Activated T-cell treated with anti-CD3 and anti-CD28 coated beads, Interleukin-2, amount 50 U/mL, for 72 hours (primary cell): ENCODE measurements around the gene NAPSA. TPM values are rescaled to one million over a fixed set of nuclear protein-coding genes. Genes with fewer than 3 reads are reported as not detected.

Experiments
- ATAC-seq, 2 donors: fragments of 150-1000 bp; cut with Tn5 transposase; replicated peaks in 1 of 2; 2 replicates each; pipeline ENCODE4 v1.10.0; 2021; ENCODE audit warnings: moderate library complexity in 2 of 2, mild to moderate bottlenecking in 1 of 2
- DNase-seq, 2 donors: peaks; one replicate each; pipeline ENCODE4 v3.0.0; 2021 to 2022; ENCODE audit warnings: mixed read lengths in 1 of 2
- H3K27ac Mint-ChIP-seq: one replicate; pipeline ENCODE4 v1.8.0; 2022; ENCODE audit warnings: mild to moderate bottlenecking, moderate library complexity, mixed read lengths
- H3K27me3 Mint-ChIP-seq: one replicate; pipeline ENCODE4 v1.8.0; 2022; ENCODE audit warnings: low read depth, mixed read lengths
- H3K36me3 Mint-ChIP-seq, 2 donors: one replicate each; pipeline ENCODE4 v1.8.0; 2022; ENCODE audit warnings: mixed read lengths in 2 of 2, mild to moderate bottlenecking in 1 of 2; ENCODE audit not compliant: insufficient read depth in 2 of 2
- H3K4me1 Mint-ChIP-seq: one replicate; pipeline ENCODE4 v1.8.0; 2022; ENCODE audit warnings: low read depth, mixed read lengths
- H3K4me3 Mint-ChIP-seq, 2 donors: one replicate each; pipeline ENCODE4 v1.8.0; 2022; ENCODE audit warnings: mild to moderate bottlenecking in 2 of 2, mixed read lengths in 2 of 2, moderate library complexity in 2 of 2
- H3K9me3 Mint-ChIP-seq, 2 donors: one replicate each; pipeline ENCODE4 v1.8.0; 2022; ENCODE audit warnings: mixed read lengths in 2 of 2
- total RNA-seq, 2 donors: library from RNA; stranded (reverse); gene quantifications; one replicate each; pipeline ENCODE4 v1.2.3, GENCODE V29; 2022

NAPSA gene
- total RNA-seq, 2 donors from 2014 or later: 43.2 to 53.3 TPM

DNA sequence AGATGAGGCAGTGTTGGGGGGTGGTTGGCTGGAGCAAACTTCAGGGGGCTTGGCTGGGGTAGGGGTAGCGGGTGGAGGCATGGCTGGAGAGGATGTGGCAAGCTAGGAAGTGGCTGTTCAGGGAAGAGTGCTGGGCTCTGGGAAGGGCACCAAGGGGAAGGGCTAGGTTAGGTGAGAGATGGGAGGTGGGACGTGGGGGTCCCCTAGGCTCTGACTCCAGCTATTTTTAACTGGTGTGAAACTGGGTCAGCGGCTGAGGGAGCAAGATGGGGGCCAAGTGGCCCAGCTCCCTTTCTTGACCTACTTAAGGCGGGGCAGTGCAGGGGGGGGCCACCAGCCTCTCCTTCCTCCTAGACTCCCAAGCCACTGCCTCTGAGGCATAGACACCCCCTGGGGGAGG is 43.6 kb downstream of the NAPSA start:
- ATAC-seq (no peak), DNase-seq (no peak)
- Mint-ChIP-seq H3K9me3 (no peaks in the 10 kb centered on the region), H3K27ac (no peak overlapping the region), H3K36me3 (no peaks in the 10 kb centered on the region), H3K4me3 (no peak overlapping the region), H3K27me3 (peaks cover 39% of the 10 kb centered on the region), H3K4me1 (peaks cover 20% of the 10 kb centered on the region)

DNA sequence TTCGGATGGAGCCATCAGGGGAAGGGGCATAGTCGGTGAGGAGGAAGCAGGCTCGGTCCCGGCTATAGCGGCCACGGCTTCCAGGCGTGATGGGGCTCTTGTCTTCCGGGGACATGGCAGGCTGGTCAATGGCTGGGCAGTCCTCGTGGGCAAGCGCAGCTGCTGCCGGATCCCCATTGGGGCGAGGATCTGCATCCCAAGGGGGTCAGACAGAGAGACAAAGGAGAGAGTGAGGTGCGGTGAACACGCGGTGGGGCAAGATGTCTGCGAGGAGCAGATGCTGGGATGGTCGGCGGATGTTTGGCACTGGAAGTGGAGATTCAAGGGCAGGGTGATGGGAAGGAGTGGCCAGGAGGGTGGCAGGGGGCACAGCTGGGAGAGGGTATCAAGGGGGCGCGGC is 44.8 kb downstream of the NAPSA start:
- DNase-seq (no peak), ATAC-seq (no peak)
- H3K4me3 Mint-ChIP-seq: no peak overlapping the region
- H3K9me3 Mint-ChIP-seq: no peaks in the 10 kb centered on the region
- no peaks in the 10 kb centered on the region for H3K36me3 Mint-ChIP-seq
- peaks cover 19% of the 10 kb centered on the region for H3K4me1 Mint-ChIP-seq
- H3K27me3 Mint-ChIP-seq: peaks cover 44% of the 10 kb centered on the region
- no peak overlapping the region for H3K27ac Mint-ChIP-seq

DNA sequence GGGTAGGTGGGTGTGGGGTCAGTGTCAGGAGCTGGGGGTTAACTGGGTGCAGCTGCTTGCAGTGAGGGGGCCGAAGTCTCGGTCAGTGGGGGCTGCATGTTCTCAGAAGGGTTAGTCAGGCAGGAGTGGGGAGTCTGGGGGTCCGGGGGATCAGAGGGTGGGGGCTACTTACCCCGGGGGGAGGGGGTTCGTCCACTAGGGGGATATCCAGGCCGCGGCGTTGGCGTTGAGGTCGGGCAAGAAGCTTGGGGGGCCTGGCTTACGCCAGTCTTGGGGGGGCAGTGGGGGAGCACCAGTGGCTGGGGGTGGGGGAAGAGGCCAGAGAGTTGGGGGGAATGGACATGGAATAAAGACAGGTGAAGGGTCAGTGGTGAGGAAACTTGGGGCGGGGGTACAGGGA is 45.4 kb downstream of the NAPSA start:
- Mint-ChIP-seq H3K4me1 (peaks cover 19% of the 10 kb centered on the region), H3K9me3 (no peaks in the 10 kb centered on the region), H3K27ac (no peak overlapping the region), H3K27me3 (peaks cover 48% of the 10 kb centered on the region), H3K36me3 (peaks cover under 1% of the 10 kb centered on the region in 2 donors), H3K4me3 (no peak overlapping the region)
- no peak for DNase-seq
- ATAC-seq: no peak

DNA sequence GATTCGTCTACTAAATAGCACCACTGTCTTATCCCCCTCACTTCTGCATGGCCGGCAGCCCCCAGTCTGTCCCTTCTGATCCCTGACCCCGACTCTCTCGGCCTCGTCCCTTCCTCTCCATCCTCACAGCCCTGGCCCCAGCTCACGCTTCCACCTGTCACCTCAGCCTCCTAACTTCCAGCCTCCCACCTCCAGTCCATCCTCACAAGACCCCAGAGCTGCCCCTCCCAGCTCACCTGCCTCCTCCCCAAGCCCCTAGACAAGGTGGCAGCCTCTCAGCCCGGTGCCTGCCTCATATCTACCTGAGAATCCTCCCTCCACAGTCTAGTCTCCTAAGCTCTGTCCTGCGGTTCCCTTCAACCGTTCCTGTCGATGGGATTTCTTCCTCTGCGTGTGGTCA is 46.3 kb downstream of the NAPSA start:
- ATAC-seq (no peak), DNase-seq (no peak)
- H3K4me1 Mint-ChIP-seq: peaks cover 15% of the 10 kb centered on the region
- H3K27me3 Mint-ChIP-seq: peaks cover 48% of the 10 kb centered on the region
- no peaks in the 10 kb centered on the region for H3K9me3 Mint-ChIP-seq
- H3K27ac Mint-ChIP-seq: no peak overlapping the region
- H3K36me3 Mint-ChIP-seq: peaks cover 2% of the 10 kb centered on the region in 2 donors
- H3K4me3 Mint-ChIP-seq: no peak overlapping the region

DNA sequence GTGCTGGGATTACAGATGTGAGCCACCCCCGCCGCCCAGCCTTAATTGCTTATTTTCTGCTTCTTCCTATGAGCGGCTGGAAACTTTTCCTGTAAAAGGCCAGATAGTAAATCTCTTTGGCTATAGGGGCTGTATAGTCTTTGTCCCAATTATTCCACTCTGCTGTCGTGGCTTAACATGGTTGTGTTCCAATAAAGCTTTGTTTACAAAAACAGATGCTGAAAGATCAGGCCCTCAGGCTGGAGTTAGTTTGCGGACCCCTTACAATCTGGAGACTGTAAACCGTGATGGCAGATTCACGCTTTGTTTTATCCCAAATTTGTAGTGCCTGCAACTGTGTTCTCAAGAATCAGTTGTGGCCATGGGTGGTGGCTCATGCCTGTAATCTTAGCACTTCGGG is 47.0 kb downstream of the NAPSA start:
- peaks cover 20% of the 10 kb centered on the region for H3K4me1 Mint-ChIP-seq
- H3K27me3 Mint-ChIP-seq: peaks cover 54% of the 10 kb centered on the region
- H3K4me3 Mint-ChIP-seq: no peak overlapping the region
- DNase-seq: no peak
- no peak overlapping the region for H3K27ac Mint-ChIP-seq
- no peak for ATAC-seq
- H3K9me3 Mint-ChIP-seq: no peaks in the 10 kb centered on the region
- H3K36me3 Mint-ChIP-seq: peaks cover 2% of the 10 kb centered on the region in 2 donors

DNA sequence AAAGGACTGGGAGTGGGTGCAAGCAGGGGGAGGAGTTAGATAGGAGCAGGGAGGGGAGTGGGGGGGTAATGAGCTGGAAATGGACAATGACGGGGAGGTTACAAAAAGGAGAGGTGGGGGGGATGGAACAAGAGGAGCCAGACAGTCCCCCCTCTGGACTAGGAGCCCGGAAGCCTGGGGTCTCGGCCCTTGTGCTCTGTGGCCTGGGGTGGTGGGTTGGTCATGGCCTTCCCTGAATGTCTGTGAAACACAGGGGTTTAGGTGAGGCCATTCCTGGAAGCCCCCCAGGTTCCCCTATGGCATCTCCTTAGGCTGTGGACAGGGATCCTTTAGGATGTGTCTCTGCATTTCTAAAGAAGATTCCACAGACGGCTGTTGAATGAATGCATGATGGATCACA is 48.3 kb downstream of the NAPSA start:
- ATAC-seq (no peak), DNase-seq (no peak)
- no peaks in the 10 kb centered on the region for H3K9me3 Mint-ChIP-seq
- no peak overlapping the region for H3K4me3 Mint-ChIP-seq
- H3K4me1 Mint-ChIP-seq: peaks cover 22% of the 10 kb centered on the region
- peaks cover 55% of the 10 kb centered on the region for H3K27me3 Mint-ChIP-seq
- no peak overlapping the region for H3K27ac Mint-ChIP-seq
- peaks cover 2% of the 10 kb centered on the region in 2 donors for H3K36me3 Mint-ChIP-seq

DNA sequence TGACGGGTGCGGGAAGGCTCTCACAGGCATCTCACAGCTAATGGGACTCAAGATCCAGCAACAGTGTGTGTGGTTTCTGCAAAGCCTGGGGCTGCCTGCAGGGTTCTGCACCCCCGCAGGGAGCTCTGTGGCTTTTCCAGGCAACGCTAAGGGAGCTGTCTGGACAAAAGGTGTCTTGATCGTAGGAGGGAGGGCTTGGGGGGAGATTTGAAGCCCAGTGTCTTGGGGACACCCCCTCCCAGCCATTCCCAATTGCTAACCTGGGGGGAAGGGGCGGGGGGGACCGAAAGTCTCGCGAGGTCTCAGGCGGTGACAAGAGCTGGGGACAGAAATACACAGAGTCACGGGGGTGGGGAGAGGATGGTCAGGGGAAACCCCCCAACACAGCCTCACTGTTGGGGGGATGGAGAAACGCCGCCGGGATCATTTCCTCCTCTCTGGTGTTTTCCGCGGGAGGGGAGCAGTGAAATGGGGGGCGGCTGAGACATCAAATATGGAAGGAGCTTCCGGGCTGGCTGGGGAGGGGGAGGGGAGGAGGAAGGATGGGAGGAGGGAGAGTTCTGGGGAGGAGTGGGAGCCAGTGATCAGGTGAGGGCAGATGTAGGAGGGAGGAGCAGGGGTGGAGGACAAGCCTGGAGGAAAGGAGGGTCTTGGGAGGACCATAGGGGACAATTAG is 49.5 kb downstream of the NAPSA start:
- peak overlapping the region; percentile 48 for H3K27ac Mint-ChIP-seq
- peak; percentile 73 to 76 for ATAC-seq
- peaks cover 22% of the 10 kb centered on the region for H3K4me1 Mint-ChIP-seq
- H3K36me3 Mint-ChIP-seq: peaks cover 2% of the 10 kb centered on the region in 2 donors
- peaks cover 64% of the 10 kb centered on the region for H3K27me3 Mint-ChIP-seq
- H3K4me3 Mint-ChIP-seq: peak overlapping the region; percentile 77 to 82
- peak; percentile 31 to 44 for DNase-seq
- no peaks in the 10 kb centered on the region for H3K9me3 Mint-ChIP-seq

DNA sequence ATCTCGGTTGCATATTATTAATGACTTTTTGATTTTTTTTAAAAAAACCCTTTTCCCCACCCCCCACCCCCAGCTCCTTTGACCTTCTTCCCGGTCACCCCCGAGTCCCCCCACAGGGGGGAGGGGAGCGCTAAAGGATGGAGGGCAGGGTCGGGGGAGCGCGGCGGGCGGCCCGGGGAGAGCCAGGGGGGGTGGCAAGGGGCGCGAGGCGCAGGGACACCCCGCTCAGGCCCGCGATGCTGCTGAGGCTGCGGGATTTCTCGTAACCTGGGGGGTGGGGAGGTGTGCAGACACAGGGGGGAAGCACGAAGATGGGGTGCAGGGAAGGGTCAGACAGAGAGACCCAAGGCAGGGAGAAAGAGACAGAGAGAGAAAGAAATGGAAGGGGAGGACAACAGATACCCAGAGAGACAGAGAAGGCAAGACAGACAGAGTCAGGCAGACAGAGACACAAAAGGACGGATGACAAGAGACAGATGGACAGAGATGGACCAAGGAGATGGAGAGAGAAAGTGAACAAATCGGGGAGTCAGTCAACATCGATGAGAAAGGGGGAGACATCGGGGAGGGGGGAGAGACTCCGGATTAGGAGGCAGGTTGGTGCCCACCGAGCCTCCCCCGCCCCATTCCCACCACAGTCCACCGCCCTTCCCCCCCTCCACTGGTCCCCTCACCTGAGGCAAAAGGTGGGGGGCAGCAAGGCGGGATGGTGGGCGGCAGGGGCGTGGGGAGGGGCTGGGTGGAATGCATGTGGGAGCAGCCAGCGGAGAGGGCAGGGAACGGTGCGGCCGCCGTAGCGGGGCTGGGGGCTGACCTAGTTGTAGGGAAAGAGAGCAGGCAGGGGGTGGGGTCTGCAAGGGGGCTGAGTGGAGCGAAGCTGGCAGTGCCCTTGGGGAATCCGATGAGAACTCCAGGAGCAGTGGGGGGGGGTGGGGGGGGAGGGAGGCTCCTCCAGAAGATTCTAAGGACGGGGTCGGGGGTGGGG is 50.4 kb downstream of the NAPSA start:
- peak overlapping the region; percentile 48 to 82 for H3K4me3 Mint-ChIP-seq
- peaks cover 22% of the 10 kb centered on the region for H3K4me1 Mint-ChIP-seq
- no peak overlapping the region for H3K27ac Mint-ChIP-seq
- H3K36me3 Mint-ChIP-seq: peaks cover 2% of the 10 kb centered on the region in 2 donors
- H3K9me3 Mint-ChIP-seq: no peaks in the 10 kb centered on the region
- no peak for DNase-seq
- ATAC-seq: no peak
- H3K27me3 Mint-ChIP-seq: peaks cover 73% of the 10 kb centered on the region

DNA sequence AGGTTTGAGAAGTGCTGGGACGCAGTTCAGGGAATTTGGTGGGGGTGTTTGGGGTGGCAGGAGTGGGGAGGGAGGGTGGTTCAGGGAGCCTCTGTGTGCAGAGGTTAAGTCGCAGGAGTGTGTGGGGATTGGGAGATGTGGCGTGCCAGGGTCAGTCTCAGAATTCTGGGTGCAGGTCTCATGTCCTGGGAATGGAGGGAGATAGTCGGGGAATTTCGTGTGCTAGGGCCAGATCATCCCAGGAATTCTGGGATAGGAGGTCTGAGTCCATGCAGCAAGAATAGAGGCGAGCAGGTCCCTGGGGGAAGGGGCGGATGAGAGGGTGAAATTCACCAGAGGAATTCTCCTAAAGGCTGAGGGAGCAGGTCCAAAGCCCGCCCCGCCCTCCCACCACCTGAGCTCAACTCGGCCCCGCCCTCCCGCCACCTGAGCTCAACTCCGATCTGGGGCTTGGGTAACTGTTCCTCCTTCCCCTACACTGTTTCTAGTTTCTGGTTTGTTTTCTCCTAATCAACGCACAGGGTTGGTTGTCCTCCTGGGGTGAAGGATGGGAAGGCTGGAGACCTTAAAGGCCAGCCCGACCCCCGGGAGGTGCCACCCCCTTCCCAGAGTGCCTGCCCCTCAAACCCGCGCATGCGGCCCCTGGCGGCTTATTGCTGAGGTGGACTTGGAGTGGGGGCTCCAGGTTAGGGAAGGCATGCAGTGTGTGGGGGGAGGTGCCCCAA is 51.5 kb downstream of the NAPSA start:
- Mint-ChIP-seq H3K27me3 (peaks cover 77% of the 10 kb centered on the region), H3K27ac (no peak overlapping the region)

DNA sequence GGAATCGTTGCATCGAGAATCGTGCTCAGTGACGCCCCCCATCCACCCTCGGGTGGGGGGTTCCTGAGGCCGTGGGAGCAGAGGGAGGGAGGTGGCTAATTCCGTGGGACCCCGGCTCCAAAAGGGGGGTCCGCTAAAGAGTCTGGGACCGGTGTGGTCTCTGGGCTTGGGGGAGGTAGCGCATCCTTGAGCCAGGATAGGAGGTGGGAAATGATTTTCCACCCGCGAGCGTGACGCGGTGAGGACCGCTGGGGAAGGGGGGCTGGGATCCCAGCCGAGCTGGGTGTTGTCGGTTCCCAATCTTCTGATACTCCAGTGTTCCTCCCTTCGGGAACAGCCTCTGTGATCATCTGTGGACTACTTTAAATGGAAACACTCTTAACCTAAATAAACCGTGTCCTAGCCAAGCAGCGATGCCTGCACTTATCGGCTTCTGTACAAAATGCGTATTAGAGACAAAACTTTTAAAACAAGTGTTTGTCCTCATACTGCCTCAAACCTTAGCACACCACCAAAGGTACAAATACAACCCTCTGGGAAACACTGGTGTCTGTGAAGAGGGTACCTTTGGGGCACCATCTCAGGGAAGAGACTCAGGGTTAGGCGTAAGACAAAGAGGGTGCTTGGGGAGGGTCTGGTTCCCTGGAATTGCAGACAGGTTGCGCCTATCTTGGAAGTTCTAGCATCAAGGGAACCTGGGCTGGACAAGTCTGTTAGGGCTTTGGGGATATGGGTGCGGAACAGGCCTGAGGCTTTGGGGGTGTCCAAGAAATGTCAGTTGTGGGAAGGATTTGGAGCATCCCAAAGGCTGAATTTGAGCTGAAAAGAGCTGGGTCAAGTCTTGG is 52.2 kb downstream of the NAPSA start:
- Mint-ChIP-seq H3K36me3 (peaks cover 2% of the 10 kb centered on the region in 2 donors), H3K4me1 (peaks cover 22% of the 10 kb centered on the region), H3K27ac (no peak overlapping the region), H3K4me3 (peak overlapping the region in 1 of 2 donors; percentile 50), H3K9me3 (no peaks in the 10 kb centered on the region), H3K27me3 (peaks cover 83% of the 10 kb centered on the region)
- DNase-seq: no peak
- ATAC-seq: no peak

More for the DNA sequence above, 51.5 kb downstream of the NAPSA start:
- peak overlapping the region; percentile 25 to 56 for H3K4me3 Mint-ChIP-seq
- H3K4me1 Mint-ChIP-seq: peaks cover 22% of the 10 kb centered on the region
- H3K9me3 Mint-ChIP-seq: no peaks in the 10 kb centered on the region
- no peak for ATAC-seq
- H3K36me3 Mint-ChIP-seq: peaks cover 2% of the 10 kb centered on the region in 2 donors
- DNase-seq: no peak

DNA sequence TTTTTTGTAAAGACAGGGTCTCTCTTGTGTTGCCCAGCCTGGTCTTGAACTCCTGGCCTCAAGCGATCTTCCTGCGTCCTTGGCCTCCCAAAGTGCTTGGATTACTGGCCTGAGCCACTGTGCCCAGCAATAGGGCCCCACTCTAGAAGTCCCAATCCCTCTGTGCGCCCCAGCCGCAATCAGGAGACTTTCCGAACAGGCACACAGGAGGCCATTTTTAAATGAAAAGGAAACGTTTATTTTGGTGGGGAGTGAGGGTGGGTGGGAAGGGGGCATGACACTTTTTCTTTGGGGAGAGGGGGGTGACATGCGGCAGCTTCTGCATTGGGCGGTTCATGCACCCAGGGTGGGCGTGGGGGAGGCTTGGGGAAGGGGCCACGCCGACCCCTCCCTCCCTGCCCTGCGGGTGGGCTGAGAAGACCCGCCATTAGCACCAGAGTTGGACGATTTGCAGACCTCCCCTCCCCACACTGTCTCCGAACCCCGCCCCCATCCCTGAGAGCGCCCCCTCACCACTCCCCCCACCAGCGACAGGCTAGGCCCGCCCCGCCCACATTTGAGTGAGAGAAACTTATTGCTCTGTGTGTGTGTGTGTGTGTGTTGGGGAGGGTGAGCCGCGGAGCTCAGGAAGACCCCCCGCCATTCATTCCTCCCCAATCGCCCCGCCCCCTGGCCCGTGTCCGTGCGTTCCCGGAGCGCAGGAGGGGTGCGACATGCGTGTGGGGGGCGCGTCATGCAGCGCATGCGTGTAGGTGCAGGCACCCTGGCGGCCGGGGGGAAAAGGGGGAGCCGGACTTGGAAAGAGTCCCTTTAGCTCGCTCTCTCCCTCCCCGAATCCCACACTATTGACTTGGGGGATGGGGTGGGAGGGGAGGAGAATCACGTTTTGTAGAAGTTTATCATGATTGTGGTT is 53.5 kb downstream of the NAPSA start:
- ATAC-seq: no peak
- no peaks in the 10 kb centered on the region for H3K9me3 Mint-ChIP-seq
- peaks cover 22% of the 10 kb centered on the region for H3K4me1 Mint-ChIP-seq
- peak in 1 of 2 donors; percentile 22 for DNase-seq
- peaks cover 2% of the 10 kb centered on the region in 2 donors for H3K36me3 Mint-ChIP-seq
- no peak overlapping the region for H3K27ac Mint-ChIP-seq
- H3K27me3 Mint-ChIP-seq: peaks cover 85% of the 10 kb centered on the region
- H3K4me3 Mint-ChIP-seq: peak overlapping the region in 1 of 2 donors; percentile 48
